ENCODE results near the gene GRIN3B.

Gene GRIN3B

DNA sequence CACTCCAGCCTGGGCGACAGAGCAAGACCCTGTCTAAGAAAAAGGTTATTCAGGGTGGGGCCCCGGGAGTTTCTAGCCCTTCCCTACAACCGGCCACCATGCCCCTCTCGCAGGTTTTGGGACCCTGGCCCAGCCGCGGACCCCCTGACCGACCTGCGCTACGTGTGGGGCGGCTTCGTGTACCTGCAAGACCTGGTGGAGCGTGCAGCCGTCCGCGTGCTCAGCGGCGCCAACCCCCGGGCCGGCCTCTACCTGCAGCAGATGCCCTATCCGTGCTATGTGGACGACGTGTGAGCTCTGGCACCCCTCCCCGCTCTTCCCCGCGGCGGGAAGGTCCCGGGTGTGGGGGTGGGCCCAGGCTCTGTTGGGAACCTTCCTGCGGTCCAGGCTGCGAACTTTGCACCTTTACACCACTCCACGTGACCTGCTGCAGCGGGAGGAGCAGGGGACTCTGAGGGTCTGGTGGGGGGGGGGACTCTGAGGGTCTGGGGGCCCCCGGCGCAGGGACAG is 46.0 kb downstream of the GRIN3B start:
- DNase-seq = no peak

DNA sequence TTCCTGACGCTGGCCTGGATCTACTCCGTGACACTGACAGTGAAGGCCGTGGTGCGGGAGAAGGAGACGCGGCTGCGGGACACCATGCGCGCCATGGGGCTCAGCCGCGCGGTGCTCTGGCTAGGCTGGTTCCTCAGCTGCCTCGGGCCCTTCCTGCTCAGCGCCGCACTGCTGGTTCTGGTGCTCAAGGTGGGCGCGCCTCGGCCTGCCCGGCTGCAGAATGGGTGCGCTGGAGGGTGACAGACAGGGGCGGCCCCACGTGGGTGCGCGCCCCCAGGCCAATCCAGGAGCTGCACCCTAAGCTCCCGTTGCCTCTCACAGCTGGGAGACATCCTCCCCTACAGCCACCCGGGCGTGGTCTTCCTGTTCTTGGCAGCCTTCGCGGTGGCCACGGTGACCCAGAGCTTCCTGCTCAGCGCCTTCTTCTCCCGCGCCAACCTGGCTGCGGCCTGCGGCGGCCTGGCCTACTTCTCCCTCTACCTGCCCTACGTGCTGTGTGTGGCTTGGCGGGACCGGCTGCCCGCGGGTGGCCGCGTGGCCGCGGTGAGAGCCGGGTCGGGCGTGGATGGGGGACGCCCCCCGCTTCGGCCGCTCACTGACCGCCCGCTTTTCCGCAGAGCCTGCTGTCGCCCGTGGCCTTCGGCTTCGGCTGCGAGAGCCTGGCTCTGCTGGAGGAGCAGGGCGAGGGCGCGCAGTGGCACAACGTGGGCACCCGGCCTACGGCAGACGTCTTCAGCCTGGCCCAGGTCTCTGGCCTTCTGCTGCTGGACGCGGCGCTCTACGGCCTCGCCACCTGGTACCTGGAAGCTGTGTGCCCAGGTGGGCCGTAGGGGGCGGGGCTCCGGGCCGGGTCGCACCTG is 46.8 kb downstream of the GRIN3B start:
- DNase-seq = no peak

DNA sequence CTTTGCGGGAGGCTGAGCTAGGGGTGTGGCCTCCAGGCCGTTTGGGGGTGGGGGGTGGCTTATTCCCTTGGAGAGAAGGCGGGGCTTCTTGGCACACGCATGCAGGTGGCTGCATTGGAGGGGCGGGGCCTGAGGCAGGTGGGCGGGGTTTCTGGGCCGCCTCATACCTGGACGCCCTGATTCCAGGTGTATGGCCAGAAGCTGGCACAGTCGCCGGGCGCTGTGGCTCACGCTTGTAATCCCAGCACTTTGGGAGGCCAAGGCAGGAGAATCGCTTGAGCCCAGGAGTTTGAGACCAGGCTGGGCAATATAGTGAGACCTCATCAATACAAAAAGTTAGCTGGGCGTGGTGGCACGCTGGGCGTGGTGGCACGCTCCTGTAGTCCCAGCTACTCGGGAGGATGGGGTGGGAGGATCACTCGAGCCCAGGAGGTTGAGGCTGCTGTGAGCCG is 47.5 kb downstream of the GRIN3B start:
- DNase-seq = no peak

DNA sequence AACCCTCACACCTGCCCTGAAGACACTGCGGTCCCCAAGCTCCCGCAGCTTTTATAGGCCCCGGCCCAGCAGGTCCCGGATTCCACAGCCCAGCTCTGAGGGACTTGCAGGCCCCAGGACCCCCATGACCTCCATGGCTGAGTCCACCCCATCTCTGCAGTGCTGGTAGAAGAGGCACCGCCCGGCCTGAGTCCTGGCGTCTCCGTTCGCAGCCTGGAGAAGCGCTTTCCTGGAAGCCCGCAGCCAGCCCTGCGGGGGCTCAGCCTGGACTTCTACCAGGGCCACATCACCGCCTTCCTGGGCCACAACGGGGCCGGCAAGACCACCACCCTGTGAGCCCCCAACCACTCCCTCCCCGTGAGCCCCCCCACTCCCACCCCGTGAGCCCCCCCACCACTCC is 48.9 kb downstream of the GRIN3B start:
- no peak for DNase-seq

DNA sequence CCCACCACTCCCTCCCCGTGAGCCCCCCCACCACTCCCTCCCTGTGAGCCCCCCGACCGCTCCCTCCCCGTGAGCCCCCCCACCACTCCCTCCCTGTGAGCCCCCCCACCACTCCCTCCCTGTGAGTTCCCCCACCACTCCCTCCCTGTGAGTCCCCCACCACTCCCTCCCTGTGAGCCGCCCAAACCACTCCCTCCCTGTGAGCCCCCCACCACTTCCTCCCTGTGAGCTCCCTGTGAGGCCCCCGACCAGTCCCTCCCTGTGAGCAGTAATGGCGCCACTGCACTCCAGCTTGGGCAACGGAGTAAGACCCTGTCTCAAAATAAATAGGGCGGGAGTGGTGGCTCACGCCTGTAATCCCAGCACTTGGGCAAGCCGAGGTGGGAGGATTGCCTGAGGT is 49.6 kb downstream of the GRIN3B start:
- DNase-seq = no peak

DNA sequence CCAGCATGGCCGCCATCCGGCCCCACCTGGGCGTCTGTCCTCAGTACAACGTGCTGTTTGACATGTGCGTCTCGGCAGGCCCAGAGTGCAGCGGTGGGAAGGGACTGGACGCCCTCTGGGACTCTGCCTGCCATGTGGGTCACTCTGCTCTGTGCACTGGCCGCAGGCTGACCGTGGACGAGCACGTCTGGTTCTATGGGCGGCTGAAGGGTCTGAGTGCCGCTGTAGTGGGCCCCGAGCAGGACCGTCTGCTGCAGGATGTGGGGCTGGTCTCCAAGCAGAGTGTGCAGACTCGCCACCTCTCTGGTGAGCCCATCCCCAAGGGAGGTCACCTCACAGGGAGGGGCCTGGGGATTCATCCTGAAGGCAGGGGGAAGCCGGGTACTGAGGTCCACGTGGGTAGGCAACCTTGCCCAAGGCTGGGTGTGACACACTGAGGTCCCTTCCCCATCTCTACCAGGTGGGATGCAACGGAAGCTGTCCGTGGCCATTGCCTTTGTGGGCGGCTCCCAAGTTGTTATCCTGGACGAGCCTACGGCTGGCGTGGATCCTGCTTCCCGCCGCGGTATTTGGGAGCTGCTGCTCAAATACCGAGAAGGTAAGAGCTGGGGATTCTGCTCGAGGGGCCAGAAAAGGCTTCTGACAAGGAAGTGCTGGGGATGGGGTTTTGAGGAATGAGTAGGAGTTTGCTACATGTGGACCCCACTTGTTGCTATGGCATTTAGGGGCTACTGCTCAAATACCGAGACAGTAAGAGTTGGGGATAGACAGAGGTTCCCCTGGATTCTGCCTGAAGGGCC is 51.0 kb downstream of the GRIN3B start:
- no peak for DNase-seq

DNA sequence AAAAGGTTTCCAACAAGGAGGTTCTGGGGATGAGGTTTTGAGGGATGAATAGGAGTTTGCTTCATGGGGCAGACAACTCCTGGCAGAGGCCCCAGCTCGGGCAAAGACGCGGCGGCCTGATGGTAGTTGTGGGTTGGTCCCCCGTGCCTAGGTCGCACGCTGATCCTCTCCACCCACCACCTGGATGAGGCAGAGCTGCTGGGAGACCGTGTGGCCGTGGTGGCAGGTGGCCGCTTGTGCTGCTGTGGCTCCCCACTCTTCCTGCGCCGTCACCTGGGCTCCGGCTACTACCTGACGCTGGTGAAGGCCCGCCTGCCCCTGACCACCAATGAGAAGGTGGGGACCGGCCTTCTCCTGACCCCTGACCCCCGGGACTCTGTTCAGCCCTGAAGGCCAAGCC is 51.6 kb downstream of the GRIN3B start:
- DNase-seq = no peak

DNA sequence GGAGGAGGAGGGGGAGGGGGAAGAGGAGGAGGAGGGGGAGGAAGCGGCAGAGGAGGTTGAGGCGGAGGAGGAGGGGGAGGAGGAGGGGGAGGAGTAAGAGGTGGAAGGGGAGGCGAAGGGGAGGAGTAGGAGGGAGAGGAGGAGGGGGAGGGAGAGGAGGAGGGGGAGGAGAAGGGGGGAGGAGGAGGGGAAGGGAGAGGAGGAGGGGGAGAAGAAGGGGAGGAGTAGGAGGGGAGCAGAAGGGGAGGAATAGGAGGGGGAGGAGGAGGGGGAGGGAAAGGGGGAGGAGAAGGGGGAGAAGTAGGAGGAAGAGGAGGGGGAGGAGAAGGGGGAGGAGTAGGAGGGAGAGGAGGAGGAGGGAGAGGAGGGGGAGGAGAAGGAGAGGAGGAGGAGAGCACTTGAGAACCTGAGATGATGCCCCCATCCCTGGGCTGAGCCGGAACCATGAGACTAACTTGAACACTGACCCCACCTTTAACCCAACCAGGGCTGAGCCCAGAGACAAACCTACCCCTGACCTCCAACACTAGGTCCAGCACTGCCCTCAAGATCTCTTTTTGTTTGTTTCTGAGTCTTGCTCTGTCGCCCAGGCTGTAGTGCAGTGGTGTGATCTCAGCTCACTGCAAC is 52.2 kb downstream of the GRIN3B start:
- no peak for DNase-seq

DNA sequence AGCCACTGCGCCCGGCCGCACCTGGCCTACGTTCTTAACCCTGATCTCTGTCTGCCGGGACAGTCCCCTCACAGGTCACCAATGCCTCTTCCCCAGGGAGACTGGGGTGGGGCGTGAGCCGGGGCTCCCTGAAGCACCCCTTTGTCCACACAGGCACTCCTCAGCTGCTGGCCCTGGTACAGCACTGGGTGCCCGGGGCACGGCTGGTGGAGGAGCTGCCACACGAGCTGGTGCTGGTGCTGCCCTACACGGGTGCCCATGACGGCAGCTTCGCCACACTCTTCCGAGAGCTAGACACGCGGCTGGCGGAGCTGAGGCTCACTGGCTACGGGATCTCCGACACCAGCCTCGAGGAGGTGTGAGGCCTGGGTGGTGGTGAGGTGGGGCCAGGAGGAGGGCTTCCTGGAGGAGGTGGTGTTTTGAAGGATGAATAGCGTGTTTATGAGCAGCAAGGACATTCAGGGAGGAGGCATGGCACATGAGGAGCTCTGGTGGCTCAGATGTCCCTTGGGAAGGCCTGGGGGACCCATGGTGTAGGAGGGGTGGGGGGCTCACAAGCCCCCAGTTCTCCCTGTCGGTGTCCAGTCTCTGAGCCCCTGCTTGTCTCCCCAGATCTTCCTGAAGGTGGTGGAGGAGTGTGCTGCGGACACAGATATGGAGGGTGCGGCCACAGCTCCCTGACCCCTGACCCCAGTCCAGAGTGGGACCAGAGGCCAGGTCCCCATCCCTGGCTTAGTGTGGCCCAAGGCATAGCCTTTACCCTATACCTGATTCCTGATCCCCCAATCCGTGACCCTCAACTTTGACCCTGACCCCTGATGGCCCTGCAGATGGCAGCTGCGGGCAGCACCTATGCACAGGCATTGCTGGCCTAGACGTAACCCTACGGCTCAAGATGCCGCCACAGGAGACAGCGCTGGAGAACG is 53.2 kb downstream of the GRIN3B start:
- DNase-seq = no peak

DNA sequence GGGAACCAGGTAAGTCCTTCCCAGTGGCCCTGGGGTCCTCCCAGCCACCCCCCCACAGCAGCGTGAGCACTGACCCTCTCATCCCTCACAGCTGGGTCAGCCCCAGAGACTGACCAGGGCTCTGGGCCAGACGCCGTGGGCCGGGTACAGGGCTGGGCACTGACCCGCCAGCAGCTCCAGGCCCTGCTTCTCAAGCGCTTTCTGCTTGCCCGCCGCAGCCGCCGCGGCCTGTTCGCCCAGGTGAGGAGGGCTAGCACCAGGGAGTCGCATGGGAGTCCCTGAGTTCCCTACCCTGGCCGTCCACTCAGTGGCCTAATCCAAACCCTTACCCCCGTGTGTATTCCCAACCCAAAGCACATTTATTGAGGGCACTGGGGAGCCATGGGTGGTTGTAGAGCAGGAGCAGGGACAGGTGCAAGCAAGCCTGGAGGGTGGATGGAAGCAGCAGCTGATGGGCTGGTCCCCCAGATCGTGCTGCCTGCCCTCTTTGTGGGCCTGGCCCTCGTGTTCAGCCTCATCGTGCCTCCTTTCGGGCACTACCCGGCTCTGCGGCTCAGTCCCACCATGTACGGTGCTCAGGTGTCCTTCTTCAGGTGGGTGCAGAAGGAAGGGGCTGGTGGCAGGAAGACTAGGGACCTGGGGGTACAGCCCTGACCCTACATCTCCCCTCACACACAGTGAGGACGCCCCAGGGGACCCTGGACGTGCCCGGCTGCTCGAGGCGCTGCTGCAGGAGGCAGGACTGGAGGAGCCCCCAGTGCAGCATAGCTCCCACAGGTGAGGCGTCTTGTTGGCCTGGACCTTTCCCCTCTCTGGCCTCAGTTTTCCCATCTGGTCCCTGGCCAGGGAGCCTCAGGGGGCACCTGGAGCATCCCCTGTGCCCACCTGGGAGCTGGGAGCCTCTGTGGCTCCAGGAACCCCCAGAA is 54.1 kb downstream of the GRIN3B start:
- DNase-seq = no peak

DNA sequence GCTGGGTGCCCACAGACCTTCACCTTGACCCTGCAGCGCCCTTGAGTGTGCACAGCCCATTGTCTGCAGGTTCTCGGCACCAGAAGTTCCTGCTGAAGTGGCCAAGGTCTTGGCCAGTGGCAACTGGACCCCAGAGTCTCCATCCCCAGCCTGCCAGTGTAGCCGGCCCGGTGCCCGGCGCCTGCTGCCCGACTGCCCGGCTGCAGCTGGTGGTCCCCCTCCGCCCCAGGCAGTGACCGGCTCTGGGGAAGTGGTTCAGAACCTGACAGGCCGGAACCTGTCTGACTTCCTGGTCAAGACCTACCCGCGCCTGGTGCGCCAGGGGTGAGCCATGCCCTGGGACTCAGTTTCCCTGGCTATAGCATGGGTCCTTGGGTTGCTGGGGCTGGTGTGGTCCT is 54.8 kb downstream of the GRIN3B start:
- no peak for DNase-seq

DNA sequence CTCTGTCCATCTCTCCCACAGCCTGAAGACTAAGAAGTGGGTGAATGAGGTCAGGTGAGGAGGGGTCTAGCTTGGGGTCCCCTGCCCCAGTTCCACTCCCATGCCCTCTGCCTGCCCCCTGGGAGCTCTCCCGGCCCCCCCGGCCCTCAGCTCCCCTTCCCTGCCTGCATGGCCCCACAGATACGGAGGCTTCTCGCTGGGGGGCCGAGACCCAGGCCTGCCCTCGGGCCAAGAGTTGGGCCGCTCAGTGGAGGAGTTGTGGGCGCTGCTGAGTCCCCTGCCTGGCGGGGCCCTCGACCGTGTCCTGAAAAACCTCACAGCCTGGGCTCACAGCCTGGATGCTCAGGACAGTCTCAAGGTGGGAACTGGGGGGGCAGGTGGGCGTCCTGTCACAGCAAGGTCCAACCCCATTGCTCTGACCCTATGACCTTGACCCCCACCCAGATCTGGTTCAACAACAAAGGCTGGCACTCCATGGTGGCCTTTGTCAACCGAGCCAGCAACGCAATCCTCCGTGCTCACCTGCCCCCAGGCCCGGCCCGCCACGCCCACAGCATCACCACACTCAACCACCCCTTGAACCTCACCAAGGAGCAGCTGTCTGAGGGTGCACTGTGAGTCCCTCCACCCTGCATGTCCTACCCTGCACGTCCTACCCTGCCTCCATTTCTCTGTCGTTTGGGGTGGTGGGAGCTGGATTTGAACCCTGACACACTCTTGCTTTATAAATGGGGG is 55.8 kb downstream of the GRIN3B start:
- no peak for DNase-seq

DNA sequence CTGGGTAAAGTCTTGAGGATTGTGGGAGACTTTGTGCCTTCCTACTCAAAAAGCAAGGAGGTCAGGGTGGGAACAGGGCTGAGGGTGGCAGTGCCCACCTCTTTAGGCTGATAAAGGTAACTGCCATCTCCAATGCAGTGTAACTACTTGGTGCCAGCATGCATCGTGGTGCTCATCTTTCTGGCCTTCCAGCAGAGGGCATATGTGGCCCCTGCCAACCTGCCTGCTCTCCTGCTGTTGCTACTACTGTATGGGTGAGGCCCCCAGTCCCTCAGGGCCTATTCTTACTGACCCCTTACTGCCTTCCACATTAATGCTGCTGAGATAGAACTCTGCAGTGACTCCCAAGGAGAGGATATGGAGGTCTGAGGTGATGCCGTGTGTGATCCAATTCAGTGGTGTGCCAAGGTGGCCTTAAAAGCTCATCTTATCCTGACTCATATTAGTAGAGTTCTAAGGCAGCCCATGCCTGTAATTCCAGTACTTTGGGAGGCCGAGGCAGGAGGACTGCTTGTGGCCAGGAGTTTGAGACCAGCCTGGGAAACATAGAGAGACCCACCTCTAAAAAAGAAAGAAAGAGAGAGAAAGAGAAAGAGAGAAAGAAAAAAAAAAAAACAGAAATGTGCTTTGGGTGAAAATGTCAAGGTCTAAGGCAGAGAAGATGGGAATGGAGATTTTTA is 57.1 kb downstream of the GRIN3B start:
- DNase-seq = peak; percentile 69 to 74

DNA sequence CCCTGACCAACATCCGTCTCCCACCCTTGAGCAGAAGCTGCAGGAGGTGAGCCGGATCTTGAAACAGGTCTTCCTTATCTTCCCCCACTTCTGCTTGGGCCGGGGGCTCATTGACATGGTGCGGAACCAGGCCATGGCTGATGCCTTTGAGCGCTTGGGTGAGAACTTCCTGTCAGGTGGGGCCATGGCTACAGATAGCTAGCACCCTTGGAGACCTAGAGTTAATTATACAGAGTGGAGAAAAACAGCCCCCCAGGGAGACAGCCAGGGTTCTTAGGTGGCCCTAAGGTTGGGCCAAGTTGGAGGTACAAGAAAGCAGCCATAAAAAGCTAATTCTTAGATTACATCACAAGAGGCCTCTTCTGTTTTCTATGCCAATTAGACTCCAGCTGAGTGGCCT is 57.9 kb downstream of the GRIN3B start:
- no peak for DNase-seq

Data from CD4-positive, alpha-beta T cell treated with Interleukin-1 beta for 1 hour (primary cell).